ENCODE measurements around the gene STX17. TPM values are rescaled to one million over a fixed set of nuclear protein-coding genes. Genes with fewer than 3 reads are reported as not detected.

STX17 gene
- total RNA-seq, 4 donors from 2014 or later, result 36.4 to 187 (median 40.7) TPM

- TF ChIP-seq POLR2A (IDR thresholded peaks at IDR 0.05) (no peak), CTCF (IDR thresholded peaks at IDR 0.05) (no peak)
- Histone ChIP-seq H3K9me3 (no peaks in the 10 kb centered on the region), H3K4me3 (no peak overlapping the region), H3K27me3 (no peaks in the 10 kb centered on the region), H3K36me3 (peaks cover 0 to 31% (median 0%) of the 10 kb centered on the region in 3 donors), H3K27ac (no peak overlapping the region), H3K4me1 (no peaks in the 10 kb centered on the region)
- no peak for DNase-seq
Observed at GRCh38 chr9:99962680-99963261, 56.3 kb downstream of the STX17 start.

GRCh38 chr9:99964336-99964735 lies 57.9 kb downstream of the STX17 start:
- H3K4me1 ChIP-seq, result no peaks in the 10 kb centered on the region
- no peak overlapping the region for H3K27ac ChIP-seq
- TF ChIP-seq CTCF (IDR thresholded peaks at IDR 0.05) (no peak), POLR2A (IDR thresholded peaks at IDR 0.05) (no peak)
- H3K36me3 ChIP-seq, result peaks cover 0 to 45% (median 0%) of the 10 kb centered on the region in 3 donors
- DNase-seq, result no peak
- no peaks in the 10 kb centered on the region for H3K27me3 ChIP-seq
- H3K4me3 ChIP-seq, result no peak overlapping the region
- H3K9me3 ChIP-seq, result no peaks in the 10 kb centered on the region

GRCh38 chr9:99966001-99966400 lies 59.5 kb downstream of the STX17 start:
- no peaks in the 10 kb centered on the region for H3K4me1 ChIP-seq
- peaks cover 0 to 44% (median 0%) of the 10 kb centered on the region in 3 donors for H3K36me3 ChIP-seq
- H3K27ac ChIP-seq, result no peak overlapping the region
- no peaks in the 10 kb centered on the region for H3K9me3 ChIP-seq
- no peaks in the 10 kb centered on the region for H3K27me3 ChIP-seq
- DNase-seq, result no peak
- no peak overlapping the region for H3K4me3 ChIP-seq
- no peak for TF ChIP-seq POLR2A (IDR thresholded peaks at IDR 0.05)
- no peak for TF ChIP-seq CTCF (IDR thresholded peaks at IDR 0.05)

GRCh38 chr9:99966716-99967115 lies 60.3 kb downstream of the STX17 start:
- Histone ChIP-seq H3K4me3 (no peak overlapping the region), H3K9me3 (no peaks in the 10 kb centered on the region), H3K27ac (no peak overlapping the region), H3K4me1 (no peaks in the 10 kb centered on the region), H3K36me3 (peaks cover 0 to 37% (median 0%) of the 10 kb centered on the region in 3 donors), H3K27me3 (no peaks in the 10 kb centered on the region)
- DNase-seq, result no peak
- TF ChIP-seq POLR2A (IDR thresholded peaks at IDR 0.05) (no peak), CTCF (IDR thresholded peaks at IDR 0.05) (no peak)

- H3K9me3 ChIP-seq, result no peaks in the 10 kb centered on the region
- no peaks in the 10 kb centered on the region for H3K27me3 ChIP-seq
- no peak for DNase-seq
- peaks cover 0 to 30% (median 0%) of the 10 kb centered on the region in 3 donors for H3K36me3 ChIP-seq
- TF ChIP-seq POLR2A (IDR thresholded peaks at IDR 0.05), result no peak
- no peak overlapping the region for H3K4me3 ChIP-seq
- no peak overlapping the region for H3K27ac ChIP-seq
- no peaks in the 10 kb centered on the region for H3K4me1 ChIP-seq
Observed at GRCh38 chr9:99967457-99967856, 61.0 kb downstream of the STX17 start.

GRCh38 chr9:99970481-99970880 lies 64.0 kb downstream of the STX17 start:
- no peaks in the 10 kb centered on the region for H3K4me1 ChIP-seq
- H3K27ac ChIP-seq, result no peak overlapping the region
- no peak overlapping the region for H3K4me3 ChIP-seq
- H3K36me3 ChIP-seq, result peaks cover 0 to 30% (median 0%) of the 10 kb centered on the region in 3 donors
- no peak for DNase-seq
- no peaks in the 10 kb centered on the region for H3K27me3 ChIP-seq
- TF ChIP-seq POLR2A (IDR thresholded peaks at IDR 0.05), result no peak
- TF ChIP-seq CTCF (IDR thresholded peaks at IDR 0.05), result no peak
- no peaks in the 10 kb centered on the region for H3K9me3 ChIP-seq
